Adipose tissue (tissue), 3 donors: ENCODE measurements around the gene FAM24B. TPM values are rescaled to one million over a fixed set of nuclear protein-coding genes. Genes with fewer than 3 reads are reported as not detected.

Experiments
- H3K27ac ChIP-seq: one replicate; pipeline ENCODE4 v1.5.1; 2013; ENCODE audit warnings: low read depth, low read length
- WGBS, 3 donors: extraction: QIAGEN DNeasy Blood & Tissue Kit; methylation state at CpG; one replicate each; pipeline ENCODE4 v1.1.7; 2013; 5-methylcytosine and 5-hydroxymethylcytosine counted together
- polyA plus RNA-seq, 3 donors: library from polyadenylated mRNA; stranded (reverse); fragments of 200-250 nt; gene quantifications; one replicate each; pipeline ENCODE4 v1.2.3, GENCODE V29; 2013
- donor health status: healthy with polysubstance abuse.
- donor health status: Bipolar disorder and iron deficiency.
- donor health status: healthy.

FAM24B gene
- polyA plus RNA-seq, 3 donors: 1.5 to 10.9 (median 1.8) TPM

DNA sequence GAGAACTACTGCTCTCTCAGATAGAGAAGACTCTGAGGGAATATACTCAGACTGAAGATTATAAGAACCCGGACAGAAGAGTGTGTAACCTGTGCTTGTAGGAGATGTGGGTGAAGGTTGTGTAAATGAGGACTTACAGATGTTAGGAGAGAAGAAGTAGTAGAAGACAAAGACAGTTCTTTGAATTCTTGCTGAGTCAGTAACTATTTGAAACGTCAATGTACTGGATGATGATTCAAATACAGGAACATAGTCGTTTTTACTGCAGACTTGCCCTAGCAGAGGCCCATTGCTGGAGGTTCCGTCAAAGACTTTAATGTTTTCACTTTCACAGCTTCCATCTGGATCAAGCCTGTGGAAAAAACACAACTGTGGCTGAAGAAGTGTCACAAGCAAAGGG, 40.5 kb downstream of the FAM24B start:
- 63 to 87% (median 80%) methylated on average over 4 of the region's 4 CpGs for WGBS, 3 donors
- no peak overlapping the region for H3K27ac ChIP-seq

DNA sequence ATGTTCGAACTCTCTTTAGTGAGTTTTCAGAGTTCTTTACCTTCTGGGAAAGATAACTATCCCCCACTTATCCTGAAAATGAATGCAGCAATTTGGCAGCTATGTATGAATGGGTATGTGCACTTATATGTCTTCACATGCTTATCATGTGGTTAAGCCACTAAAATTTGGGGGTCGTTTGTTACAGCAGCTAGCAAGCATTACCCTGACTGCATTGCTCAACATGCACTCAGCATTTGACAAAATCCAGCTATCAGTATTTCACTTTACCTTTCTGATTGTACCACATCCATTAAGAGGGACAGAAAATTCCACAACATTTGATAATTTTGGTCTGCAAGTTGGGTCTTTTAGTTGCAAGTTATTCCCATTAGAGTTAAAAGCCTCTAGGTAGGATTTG, 43.5 kb downstream of the FAM24B start:
- 83 to 87% (median 84%) methylated on average over 2 of the region's 2 CpGs for WGBS, 3 donors
- H3K27ac ChIP-seq: no peak overlapping the region

DNA sequence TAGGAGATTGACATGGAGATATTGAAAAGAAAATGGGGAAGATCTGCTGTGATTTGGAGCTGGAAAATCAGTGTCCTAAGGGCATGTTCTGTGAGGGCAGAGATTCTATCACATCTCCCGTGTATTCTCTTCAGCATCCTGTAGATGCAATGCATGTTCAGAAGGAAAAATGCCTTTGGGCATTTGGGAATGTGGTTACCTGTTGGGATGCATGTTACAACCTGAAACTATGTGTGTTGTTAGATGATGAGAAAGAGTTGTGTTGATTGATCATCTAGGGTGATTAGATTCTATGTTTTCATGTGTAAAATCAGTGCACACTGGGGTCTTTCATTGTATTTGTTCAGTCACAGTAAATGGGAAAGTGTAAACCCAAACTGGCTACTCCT, 48.4 kb downstream of the FAM24B start:
- WGBS, 3 donors: 83 to 89% (median 86%) methylated on average over 1 of the region's 1 CpG
- no peak overlapping the region for H3K27ac ChIP-seq

DNA sequence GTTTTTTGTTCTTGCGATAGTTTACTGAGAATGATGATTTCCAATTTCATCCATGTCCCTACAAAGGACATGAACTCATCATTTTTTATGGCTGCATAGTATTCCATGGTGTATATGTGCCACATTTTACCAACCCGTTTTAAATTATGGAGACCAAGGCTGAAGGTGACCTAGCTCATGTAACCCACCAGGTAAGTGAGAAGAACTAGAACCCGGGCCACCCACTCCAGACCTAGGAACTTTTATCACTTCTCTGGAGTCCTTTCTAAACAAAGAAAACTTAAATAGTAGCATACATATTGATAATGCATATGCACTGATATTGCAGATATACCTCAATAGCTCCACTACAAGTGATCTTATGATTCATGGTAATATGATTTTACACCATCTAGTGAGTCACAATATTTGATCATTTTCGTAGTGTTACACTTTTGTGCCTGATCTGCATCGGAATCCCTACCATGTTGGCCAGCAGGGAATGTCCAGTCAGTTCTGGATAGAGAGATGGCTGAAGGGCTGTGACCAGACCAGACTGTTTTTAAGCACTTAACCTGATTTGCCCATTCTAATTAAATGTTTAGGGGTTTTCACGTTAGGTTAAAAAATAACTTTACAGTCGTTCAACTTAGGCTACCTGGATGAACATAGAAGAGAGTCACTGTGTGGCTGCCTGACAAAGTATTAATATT, 49.0 kb downstream of the FAM24B start:
- 50 to 95% (median 91%) methylated on average over 6 of the region's 7 CpGs for WGBS, 3 donors
- H3K27ac ChIP-seq: no peak overlapping the region

DNA sequence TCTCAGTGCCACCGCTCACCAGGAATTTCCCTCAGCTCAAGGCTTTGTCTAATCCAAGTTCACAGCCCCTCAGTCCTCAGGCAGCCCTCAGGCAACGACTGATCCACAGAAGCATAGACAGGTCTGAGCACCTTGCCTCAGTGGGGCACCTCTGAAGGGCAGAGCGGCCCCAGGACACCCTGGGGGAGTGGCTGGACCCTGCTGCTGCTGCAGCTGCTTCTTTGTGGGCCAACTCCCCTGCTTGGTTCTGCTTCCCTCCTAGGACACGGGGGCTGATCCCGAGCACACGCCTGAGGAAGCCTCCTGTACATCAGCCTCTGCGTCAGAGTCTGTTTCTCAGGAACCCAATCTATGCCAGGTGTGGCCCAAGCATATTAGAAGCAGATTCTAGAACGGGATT, 49.9 kb downstream of the FAM24B start:
- no peak overlapping the region for H3K27ac ChIP-seq
- 45 to 81% (median 76%) methylated on average over 8 of the region's 8 CpGs for WGBS, 3 donors

DNA sequence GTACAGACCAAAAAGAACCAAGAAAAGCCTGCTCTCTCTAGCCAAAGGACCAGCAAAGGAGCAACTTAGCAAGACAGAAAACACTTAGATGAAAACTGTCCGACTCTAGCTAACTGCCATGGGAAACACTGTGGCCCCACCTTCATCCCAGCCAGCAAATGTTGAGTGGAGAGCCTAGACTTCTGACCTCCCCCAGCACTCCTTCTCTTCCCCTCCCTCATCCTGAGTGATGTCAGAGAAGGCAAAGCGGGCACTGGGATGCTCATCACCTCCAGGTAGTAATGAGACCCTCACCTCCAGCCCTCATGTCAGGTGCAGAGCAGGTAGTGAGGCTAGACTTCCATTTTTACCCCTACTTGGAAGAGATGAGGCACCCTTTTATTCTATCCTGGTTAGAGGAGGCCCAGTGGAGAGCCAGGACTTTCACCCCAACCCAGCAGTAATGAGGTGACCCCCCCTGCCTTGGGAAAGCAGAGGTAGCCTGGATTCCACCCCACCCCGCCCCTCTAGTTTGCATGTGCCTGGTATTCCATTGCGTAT, 50.6 kb downstream of the FAM24B start:
- 71 to 87% (median 86%) methylated on average over 4 of the region's 4 CpGs for whole genome bisulfite sequencing, 3 donors
- H3K27ac ChIP-seq: no peak overlapping the region

DNA sequence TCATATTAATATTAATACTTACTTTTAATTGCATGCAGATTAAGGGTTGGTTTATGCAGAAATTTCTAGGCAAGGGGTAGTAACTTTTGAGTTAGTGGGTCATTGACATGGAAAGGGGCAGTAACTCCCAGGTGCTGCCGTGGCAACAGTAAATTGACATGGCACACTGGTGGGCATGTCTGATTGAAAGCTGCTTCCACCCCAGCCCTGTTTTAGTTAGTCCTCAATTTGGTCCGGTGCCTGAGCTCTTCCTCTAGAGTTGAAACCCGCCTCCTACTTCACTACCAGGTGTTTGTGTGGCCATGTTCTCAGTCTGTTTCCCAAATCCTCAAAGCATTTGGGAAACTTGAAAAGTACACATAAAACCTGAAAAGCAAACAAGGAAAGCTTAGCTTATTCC, 52.1 kb downstream of the FAM24B start:
- WGBS, 3 donors: 69 to 92% (median 84%) methylated on average over 3 of the region's 3 CpGs
- no peak overlapping the region for H3K27ac ChIP-seq

DNA sequence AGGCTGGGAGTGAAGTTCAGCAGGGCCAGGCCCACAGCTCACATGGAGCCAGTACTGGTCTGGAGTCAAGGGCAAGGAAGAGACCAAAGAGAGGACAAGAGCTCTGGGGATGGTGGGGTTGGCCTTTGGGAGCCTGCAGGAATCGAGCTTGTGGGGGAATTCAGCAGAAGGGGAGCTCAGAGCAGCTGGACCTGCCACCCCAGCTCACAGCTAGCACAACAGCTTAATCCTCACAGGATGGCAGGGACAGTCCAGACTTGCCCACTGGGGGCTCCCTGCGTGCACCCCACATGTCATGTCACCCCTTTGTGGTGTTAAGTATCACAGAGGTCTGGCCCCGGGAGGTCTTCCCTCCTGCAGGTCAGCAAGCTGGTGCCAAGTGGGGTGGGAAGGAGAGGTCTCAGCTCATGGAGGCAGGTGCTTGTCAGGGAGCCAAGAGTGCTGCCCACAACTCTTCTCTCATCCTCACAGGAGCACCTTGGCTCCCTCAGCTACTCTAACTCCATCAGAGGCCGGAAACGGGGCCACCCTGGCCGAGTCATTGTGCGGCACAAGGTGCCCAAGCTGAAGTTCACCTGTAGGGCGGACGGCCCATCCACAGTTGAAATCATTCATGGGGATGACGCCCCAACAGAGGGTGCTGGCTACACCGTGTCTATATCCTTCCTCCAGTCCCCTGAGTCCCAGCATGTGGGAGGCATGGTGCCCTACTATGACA, 56.2 kb downstream of the FAM24B start:
- no peak overlapping the region for H3K27ac ChIP-seq
- 83 to 90% (median 86%) methylated on average over 11 of the region's 11 CpGs for WGBS, 3 donors

DNA sequence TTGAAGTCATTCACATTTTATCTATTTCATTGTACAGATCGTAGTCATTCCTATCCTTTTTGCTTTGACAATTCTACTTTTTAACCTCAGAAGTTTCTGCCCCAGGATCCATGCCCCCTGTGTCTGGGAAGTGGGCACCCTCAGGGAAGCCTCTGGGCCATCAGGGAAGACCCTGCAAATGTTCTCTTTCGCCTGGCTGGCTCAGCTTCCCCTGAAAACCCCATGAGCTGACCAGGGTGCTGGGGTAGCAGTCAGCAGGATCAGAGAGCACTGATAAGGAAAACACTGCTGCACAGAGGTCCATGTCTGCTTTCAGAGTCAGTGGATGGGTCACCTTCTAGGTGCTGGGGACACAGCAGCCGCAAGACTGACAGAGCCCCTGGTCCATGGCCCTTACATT, 57.6 kb downstream of the FAM24B start:
- 72 to 86% (median 76%) methylated on average over 3 of the region's 3 CpGs for WGBS, 3 donors
- no peak overlapping the region for H3K27ac ChIP-seq

DNA sequence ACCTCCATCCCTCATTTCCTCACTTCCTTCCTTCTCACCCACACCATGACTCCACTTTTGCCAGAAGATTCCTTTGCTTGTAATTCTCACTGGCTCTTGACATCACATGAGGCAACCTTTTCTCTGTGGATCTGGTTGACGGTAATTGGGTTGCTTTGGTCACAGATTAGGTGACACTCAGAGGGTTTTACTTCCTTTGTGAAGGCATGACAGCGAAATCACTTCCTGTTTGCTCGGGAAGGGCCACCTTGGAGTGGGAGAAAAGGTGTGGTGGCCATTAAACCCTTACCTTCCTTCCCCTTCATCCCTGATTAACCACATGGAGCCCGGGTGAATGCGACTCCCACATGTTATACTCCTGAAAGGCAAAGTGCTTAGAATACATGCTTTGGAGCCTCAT, 63.9 kb downstream of the FAM24B start:
- WGBS, 3 donors: 63 to 71% (median 66%) methylated on average over 5 of the region's 5 CpGs

DNA sequence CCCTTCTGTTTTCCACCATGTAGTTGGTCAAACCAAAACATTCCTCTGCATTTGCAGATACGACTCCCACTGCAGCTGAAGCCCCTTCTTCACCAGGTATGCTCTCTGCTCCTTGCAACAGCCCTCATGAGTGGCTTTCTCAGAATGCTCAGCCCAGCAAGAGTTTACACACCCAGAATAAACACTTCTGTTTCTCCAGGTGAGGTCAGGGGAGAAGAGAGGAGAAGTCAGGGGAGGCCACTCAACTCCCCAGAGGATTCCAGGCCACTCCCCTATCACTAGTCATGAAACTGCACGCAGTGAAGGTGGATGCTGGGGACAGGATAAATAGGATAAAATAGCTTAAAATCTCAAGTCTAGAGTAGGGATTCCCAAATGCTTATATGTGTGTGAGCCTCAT, 64.9 kb downstream of the FAM24B start:
- H3K27ac ChIP-seq: no peak overlapping the region
- 62 to 85% (median 68%) methylated on average over 2 of the region's 2 CpGs for WGBS, 3 donors

More for the DNA sequence above, 63.9 kb downstream of the FAM24B start:
- no peak overlapping the region for H3K27ac ChIP-seq

DNA sequence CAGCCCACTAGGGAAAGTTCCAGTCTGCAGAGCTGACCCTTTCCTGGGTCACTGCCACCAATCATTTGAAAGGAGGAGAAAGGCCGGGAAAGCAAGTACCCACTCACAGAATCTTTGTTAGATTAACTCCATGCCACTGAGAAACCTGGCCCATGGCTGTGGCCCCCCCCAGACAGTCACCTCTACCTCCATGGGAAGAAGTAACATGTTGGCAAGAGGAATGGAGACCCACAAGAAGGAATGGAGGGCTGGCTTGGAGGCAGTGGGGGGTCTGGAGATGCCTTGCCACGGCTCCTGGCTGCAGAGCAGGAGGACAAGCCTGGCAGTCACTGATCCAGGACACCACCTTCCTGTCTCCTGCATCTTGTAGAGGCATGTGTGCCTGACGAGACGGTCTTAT, 66.6 kb downstream of the FAM24B start:
- H3K27ac ChIP-seq: no peak overlapping the region
- WGBS, 3 donors: 77 to 80% (median 77%) methylated on average over 4 of the region's 4 CpGs

DNA sequence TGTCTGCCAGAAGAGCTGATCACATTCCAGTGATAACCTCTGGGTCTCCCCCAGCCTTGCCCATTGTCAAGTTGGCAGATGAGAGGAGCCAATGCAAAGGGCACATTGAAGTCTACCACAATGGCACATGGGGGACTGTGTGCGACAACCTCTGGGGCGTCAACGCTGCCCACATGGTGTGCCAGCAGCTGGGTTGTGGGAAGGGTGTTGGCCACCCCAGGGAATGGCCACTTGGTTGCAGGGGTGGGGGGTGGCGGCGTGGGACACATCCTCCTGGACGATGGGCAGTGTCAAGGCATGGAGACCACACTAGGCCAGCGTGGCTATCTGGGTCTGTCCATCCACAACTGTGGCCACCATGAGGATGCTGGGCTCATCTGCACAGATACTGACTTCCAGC, 77.1 kb downstream of the FAM24B start:
- 85 to 94% (median 91%) methylated on average over 7 of the region's 7 CpGs for WGBS, 3 donors

More for the DNA sequence above, 77.1 kb downstream of the FAM24B start:
- no peak overlapping the region for H3K27ac ChIP-seq

Other genes starting within 250 kb of the FAM24B start
- gene C10orf120, start 179.7 kb downstream of the FAM24B start, polyA plus RNA-seq: under 1 TPM in 1 of 3 donors, not detected in 2; 0.53 TPM
- 1,000 to 10,000 TPM in 1 of 3 donors, 1 to 10 TPM in 2; 1.7 to 4,010 (median 2.2) TPM for gene CUZD1, start 33.7 kb downstream of the FAM24B start, polyA plus RNA-seq
- gene FAM24A, start 31.0 kb upstream of the FAM24B start, polyA plus RNA-seq: not detected
- gene C10orf88, start 74.6 kb upstream of the FAM24B start, polyA plus RNA-seq: 1 to 10 TPM; 2.4 to 5.6 (median 3.0) TPM
- 1 to 10 TPM; 1.7 to 5.1 (median 1.8) TPM for gene PSTK, start 100.8 kb upstream of the FAM24B start, polyA plus RNA-seq
- 1 to 10 TPM; 4.3 to 8.3 (median 7.6) TPM for gene IKZF5, start 129.2 kb upstream of the FAM24B start, polyA plus RNA-seq
- gene ACADSB, start 129.4 kb upstream of the FAM24B start, polyA plus RNA-seq: 1 to 10 TPM; 4.5 to 9.6 (median 8.1) TPM